Esophagus squamous epithelium (tissue), 4 donors: ENCODE measurements around the gene LRRC53.

ENCODE experiments used
- CTCF ChIP-seq, 6 experiments: fragments of 450-650 bp in 4 of 6; fragments of 200-600 bp in 2 of 6; sonication (generic) in 2 of 6; IDR thresholded peaks; one replicate each; pipeline ENCODE4 v1.5.1; 2016 to 2019; ENCODE audit warnings: antibody characterized with exemption in 6 of 6, mild to moderate bottlenecking in 4 of 6, moderate library complexity in 4 of 6
- POLR2A ChIP-seq, 4 donors: fragments of 450-650 bp; IDR thresholded peaks; one replicate each; pipeline ENCODE4 v1.6.1; 2017; ENCODE audit warnings: antibody characterized with exemption in 4 of 4, mild to moderate bottlenecking in 4 of 4, moderate library complexity in 3 of 4

DNA sequence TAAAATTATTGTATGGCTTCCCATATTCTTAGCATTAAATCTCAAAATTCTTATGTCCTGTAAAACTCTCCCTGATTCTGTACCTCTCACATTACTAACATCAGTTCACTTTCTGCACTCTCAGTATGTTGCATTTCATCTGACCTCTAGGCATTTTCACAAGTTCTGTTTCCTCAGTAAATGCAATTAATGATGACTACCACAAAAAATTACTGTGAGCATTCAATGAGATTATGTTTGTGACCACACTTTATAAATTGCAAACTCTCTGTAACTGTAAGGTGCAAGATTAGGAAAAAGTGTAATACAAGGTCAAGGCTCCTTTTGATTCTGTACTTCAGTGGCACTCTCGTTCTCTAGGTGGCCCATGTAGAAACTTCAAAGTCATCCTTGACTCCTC, 60.4 kb downstream of the LRRC53 start:
- TF ChIP-seq CTCF (IDR thresholded peaks at IDR 0.05) (no peak), POLR2A (IDR thresholded peaks at IDR 0.05) (no peak)
